HepG2 (cell line): Measurements from ENCODE around the gene RNF149. TPM values are rescaled to one million over a fixed set of nuclear protein-coding genes. Genes with fewer than 3 reads are reported as not detected.

ENCODE experiments used
- ATAC-seq: fragments of 200-7000 bp; cut with Tn5 transposase; 3 replicates; pipeline ENCODE4 v1.9.1; 2020; ENCODE audit warnings: mild to moderate bottlenecking, moderate library complexity
- BruUV-seq: library from RNA; stranded (reverse); fragments of 400-500 nt; replicated peaks from 2 replicates; lab custom pipeline; 2021; lab: Mats Ljungman, UMichigan
- CTCF ChIA-PET: fragments of 300-600 bp; formaldehyde crosslinking; extraction: SDS; loops from one replicate; lab custom pipeline; 2021; ENCODE audit warnings: low total read pairs, inconsistent platforms, low intra/inter-chr PET ratio; lab: Yijun Ruan, JAX
- POLR2A ChIA-PET: fragments of 350-600 bp; sonication (Branson Sonifier 250); formaldehyde crosslinking; loops from one replicate; lab custom pipeline; 2020; ENCODE audit warnings: antibody characterized with exemption, inconsistent platforms; lab: Yijun Ruan, JAX
- DNase-seq: peaks from one replicate; pipeline ENCODE4 v3.0.0-alpha.2; 2015; ENCODE audit warnings: low spot score
- FAIRE-seq: peaks from 3 replicates; lab custom pipeline; 2011; peaks lifted over from hg19 to GRCh38; lab: Jason Lieb, UNC
- H2AFZ ChIP-seq: one replicate; pipeline ENCODE4 v1.6.1; 2011; ENCODE audit warnings: low read length, inconsistent platforms
- H3K27ac ChIP-seq: fragments of 300-600 bp; 3 replicates; pipeline ENCODE4 v1.8.0; 2011; ENCODE audit warnings: mixed run types, mild to moderate bottlenecking, mixed read lengths, low read length, inconsistent platforms; ENCODE audit not compliant: insufficient read depth; ENCODE audit errors: extremely low read length
- H3K27me3 ChIP-seq, 2 experiments: fragments of 200-600 bp in 1 of 2; 2 replicates in 1 of 2; 3 replicates in 1 of 2; pipeline versions ENCODE4 v1.6.0 to v1.8.0; 2011; ENCODE audit warnings: low read length in 2 of 2, mild to moderate bottlenecking in 2 of 2, moderate library complexity in 2 of 2, inconsistent platforms in 1 of 2; ENCODE audit not compliant: insufficient read depth in 2 of 2, control insufficient read depth in 1 of 2
- H3K36me3 ChIP-seq, 2 experiments: fragments of 200-600 bp in 1 of 2; replicated peaks in 1 of 2; 2 replicates in 1 of 2; 3 replicates in 1 of 2; pipeline versions ENCODE4 v1.5.1 to v1.8.0; 2011; ENCODE audit warnings: low read length in 2 of 2, inconsistent platforms in 1 of 2; ENCODE audit not compliant: insufficient read depth in 2 of 2, control insufficient read depth in 1 of 2
- H3K4me1 ChIP-seq: 2 replicates; pipeline ENCODE4 v1.5.1; 2012; ENCODE audit warnings: low read length, inconsistent platforms; ENCODE audit not compliant: insufficient read depth
- H3K4me2 ChIP-seq: 2 replicates; pipeline ENCODE4 v1.6.0; 2011; ENCODE audit warnings: low read depth, low read length, inconsistent platforms
- H3K4me3 ChIP-seq, 3 experiments: fragments of 200-600 bp in 1 of 3; sonication (generic), shearing (Covaris generic) in 1 of 3; replicated peaks in 1 of 3; 2 replicates each; pipeline ENCODE4 v1.5.1; 2011 to 2016; ENCODE audit warnings: low read length in 3 of 3, inconsistent platforms in 2 of 3, low read depth in 2 of 3, mild to moderate bottlenecking in 2 of 3, control low read depth in 1 of 3, mixed read lengths in 1 of 3; ENCODE audit not compliant: insufficient read depth in 1 of 3
- H3K79me2 ChIP-seq: one replicate; pipeline ENCODE4 v1.6.1; 2011; ENCODE audit warnings: low read length, inconsistent platforms; ENCODE audit not compliant: insufficient read depth
- H3K9ac ChIP-seq: 2 replicates; pipeline ENCODE4 v1.6.0; 2011; ENCODE audit warnings: mild to moderate bottlenecking, low read depth, low read length, inconsistent platforms; ENCODE audit not compliant: insufficient read depth
- H3K9me3 ChIP-seq: 2 replicates; pipeline ENCODE4 v1.5.1; 2012; ENCODE audit warnings: mild to moderate bottlenecking, low read length
- H4K20me1 ChIP-seq: 2 replicates; pipeline ENCODE4 v1.6.0; 2011; ENCODE audit warnings: inconsistent platforms, mild to moderate bottlenecking, low read length, moderate library complexity; ENCODE audit not compliant: insufficient read depth
- ADNP ChIP-seq: sonication (generic); formaldehyde crosslinking; IDR thresholded peaks from 2 replicates; pipeline ENCODE4 v1.4.0; 2020; ENCODE audit warnings: missing genetic modification reagents
- DPF2 ChIP-seq: sonication (generic); formaldehyde crosslinking; IDR thresholded peaks from 2 replicates; pipeline ENCODE4 v1.4.0; 2020; ENCODE audit warnings: mild to moderate bottlenecking, low read depth, missing genetic modification reagents, borderline replicate concordance
- KLF12 ChIP-seq: sonication (generic); formaldehyde crosslinking; IDR thresholded peaks from 2 replicates; pipeline ENCODE4 v1.4.0; 2020; ENCODE audit warnings: missing genetic modification reagents, borderline replicate concordance
- MAFK ChIP-seq, 2 experiments: IDR thresholded peaks in 1 of 2; conservative IDR thresholded peaks in 1 of 2; 2 replicates each; pipeline ENCODE4 v1.6.1; 2011; ENCODE audit warnings: improper control_type of control experiment in 2 of 2, low read length in 2 of 2
- MIER2 ChIP-seq: IDR thresholded peaks from 2 replicates; pipeline ENCODE4 v1.6.1; 2016; ENCODE audit warnings: missing biosample characterization, missing genetic modification reagents
- PHF20 ChIP-seq: sonication (generic); formaldehyde crosslinking; IDR thresholded peaks from 2 replicates; pipeline ENCODE4 v1.5.0; 2020; ENCODE audit warnings: mild to moderate bottlenecking, missing genetic modification reagents
- POLR2AphosphoS2 ChIP-seq: IDR thresholded peaks from 2 replicates; pipeline ENCODE4 v1.6.1; 2011; ENCODE audit warnings: low read depth, low read length, improper control_type of control experiment
- RORA ChIP-seq: sonication (generic); formaldehyde crosslinking; IDR thresholded peaks from 2 replicates; pipeline ENCODE4 v1.5.0; 2020; ENCODE audit warnings: mild to moderate bottlenecking, missing genetic modification reagents, moderate library complexity
- SAP130 ChIP-seq: IDR thresholded peaks from 2 replicates; pipeline ENCODE4 v1.6.1; 2016; ENCODE audit warnings: low read depth
- TEF ChIP-seq: sonication (generic); formaldehyde crosslinking; IDR thresholded peaks from 2 replicates; pipeline ENCODE4 v1.5.0; 2020; ENCODE audit warnings: missing genetic modification reagents
- ZNF441 ChIP-seq: sonication (generic); formaldehyde crosslinking; IDR thresholded peaks from 2 replicates; pipeline ENCODE4 v1.7.0; 2021; ENCODE audit warnings: missing genetic modification reagents, borderline replicate concordance
- ZNF589 ChIP-seq: sonication (generic); formaldehyde crosslinking; conservative IDR thresholded peaks from 2 replicates; pipeline ENCODE4 v1.8.0; 2022; ENCODE audit warnings: mild to moderate bottlenecking, moderate library complexity, missing genetic modification reagents
- ZNF839 ChIP-seq: sonication (generic); formaldehyde crosslinking; IDR thresholded peaks from 2 replicates; pipeline ENCODE4 v1.4.0; 2020; ENCODE audit warnings: missing genetic modification reagents, mild to moderate bottlenecking, borderline replicate concordance
- ZSCAN5A ChIP-seq: sonication (generic); formaldehyde crosslinking; IDR thresholded peaks from 2 replicates; pipeline ENCODE4 v1.8.0; 2022; ENCODE audit warnings: mild to moderate bottlenecking, missing genetic modification reagents, borderline replicate concordance
- WGBS: methylation state at CpG from one replicate; pipeline ENCODE4 v1.1.6; 2017; ENCODE audit warnings: low lambda C conversion rate; 5-methylcytosine and 5-hydroxymethylcytosine counted together
- in situ Hi-C: cut with HindIII; loops from 2 replicates; pipeline ENCODE4 v1.10.0; 2017; ENCODE audit warnings: low pct_unique_long_range_greater_than_20kb; ENCODE audit not compliant: extremely low pct_ligation_motif_present
- intact Hi-C: fragments of 100-400 bp; cut with micrococcal nuclease; formaldehyde crosslinking; loops from one replicate; pipeline ENCODE4 v1.10.0; 2022; ENCODE audit not compliant: unreplicated experiment
- polyA plus RNA-seq, 8 experiments: library from polyadenylated mRNA; depleted of rRNA in 3 of 8; stranded (reverse) in 7 of 8; unstranded in 1 of 8; fragments of >200 nt; fragmentation: Illumina TruSeq in 4 of 8; extraction: Trizol in 4 of 8; gene quantifications; 2 replicates each; pipeline versions ENCODE4 v1.2.1 to v1.2.3, GENCODE V29; 2011 to 2016; ENCODE audit warnings: low read depth in 4 of 8, missing spikeins in 1 of 8, mixed read lengths in 1 of 8; ENCODE audit not compliant: insufficient read depth in 1 of 8
- total RNA-seq, 5 experiments: library from RNA; depleted of rRNA; stranded (reverse); fragments of >200 nt; fragmentation: Illumina TruSeq; extraction: Trizol; gene quantifications; 2 replicates each; pipeline ENCODE4 v1.2.3, GENCODE V29; 2016; ENCODE audit warnings: low read depth in 1 of 5
- TF ChIP-seq, protein P1 (sequence below): sonication (generic); formaldehyde crosslinking; IDR thresholded peaks from 2 replicates; pipeline ENCODE4 v1.4.0; 2020; ENCODE audit warnings: low read depth, missing genetic modification reagents
- TF ChIP-seq, protein P2 (sequence below): sonication (generic); formaldehyde crosslinking; IDR thresholded peaks from 2 replicates; pipeline ENCODE4 v1.5.1; 2020; ENCODE audit warnings: mild to moderate bottlenecking, missing genetic modification reagents, borderline replicate concordance

Gene RNF149
- total and polyA plus RNA-seq, 2 of the 13 experiments (the other 11 are each of a cell fraction or from before 2014, with no cell fraction given) = 87.6 to 109 TPM

DNA sequence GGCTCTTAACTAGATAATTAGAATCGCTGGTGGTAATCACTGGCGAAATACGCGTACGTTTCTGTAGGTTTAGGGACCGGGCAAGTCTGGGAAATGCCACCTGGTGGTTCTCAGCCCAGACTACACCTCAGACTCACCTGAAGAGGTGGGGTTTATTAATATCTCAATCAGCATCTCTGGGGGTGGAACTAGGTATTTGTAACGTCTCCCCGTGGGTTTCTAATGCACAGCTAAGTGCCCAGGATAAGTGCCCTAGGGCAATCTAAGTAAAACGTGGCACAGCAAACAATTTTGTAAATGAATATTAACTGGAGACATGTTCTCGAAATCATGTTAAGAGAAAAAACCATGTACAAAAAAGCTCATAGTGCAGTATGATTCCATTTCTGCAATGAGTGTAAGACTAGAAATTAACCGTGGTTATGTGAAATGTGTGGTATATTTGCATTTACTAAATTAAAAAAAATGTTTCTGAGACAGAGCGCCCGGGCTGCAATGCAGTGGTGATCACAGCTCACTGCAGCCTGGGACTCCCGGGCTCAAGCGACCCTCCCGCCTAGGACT, 56.6 kb downstream of the RNF149 start:
- H2AFZ ChIP-seq = peak overlapping the region; percentile 67
- peak; percentile 79 for ATAC-seq
- TF ChIP-seq ZNF839 = no peak
- TF ChIP-seq ADNP (CRISPR knock-in tag) = no peak
- TF ChIP-seq PHF20 (CRISPR knock-in tag) = no peak
- no peak for TF ChIP-seq MIER2 (CRISPR knock-in tag)
- TF ChIP-seq RORA (CRISPR knock-in tag) = 0 out of 2 replicates have a peak, but pooled peaks have one; percentile 83
- no peak for TF ChIP-seq DPF2
- 0 out of 2 replicates have a peak, but pooled peaks have one; percentile 17 for TF ChIP-seq SAP130 (CRISPR knock-in tag)
- 0 out of 2 replicates have a peak, but pooled peaks have one; percentile 46 for TF ChIP-seq TEF (CRISPR knock-in tag)
- TF ChIP-seq, protein P1, sequence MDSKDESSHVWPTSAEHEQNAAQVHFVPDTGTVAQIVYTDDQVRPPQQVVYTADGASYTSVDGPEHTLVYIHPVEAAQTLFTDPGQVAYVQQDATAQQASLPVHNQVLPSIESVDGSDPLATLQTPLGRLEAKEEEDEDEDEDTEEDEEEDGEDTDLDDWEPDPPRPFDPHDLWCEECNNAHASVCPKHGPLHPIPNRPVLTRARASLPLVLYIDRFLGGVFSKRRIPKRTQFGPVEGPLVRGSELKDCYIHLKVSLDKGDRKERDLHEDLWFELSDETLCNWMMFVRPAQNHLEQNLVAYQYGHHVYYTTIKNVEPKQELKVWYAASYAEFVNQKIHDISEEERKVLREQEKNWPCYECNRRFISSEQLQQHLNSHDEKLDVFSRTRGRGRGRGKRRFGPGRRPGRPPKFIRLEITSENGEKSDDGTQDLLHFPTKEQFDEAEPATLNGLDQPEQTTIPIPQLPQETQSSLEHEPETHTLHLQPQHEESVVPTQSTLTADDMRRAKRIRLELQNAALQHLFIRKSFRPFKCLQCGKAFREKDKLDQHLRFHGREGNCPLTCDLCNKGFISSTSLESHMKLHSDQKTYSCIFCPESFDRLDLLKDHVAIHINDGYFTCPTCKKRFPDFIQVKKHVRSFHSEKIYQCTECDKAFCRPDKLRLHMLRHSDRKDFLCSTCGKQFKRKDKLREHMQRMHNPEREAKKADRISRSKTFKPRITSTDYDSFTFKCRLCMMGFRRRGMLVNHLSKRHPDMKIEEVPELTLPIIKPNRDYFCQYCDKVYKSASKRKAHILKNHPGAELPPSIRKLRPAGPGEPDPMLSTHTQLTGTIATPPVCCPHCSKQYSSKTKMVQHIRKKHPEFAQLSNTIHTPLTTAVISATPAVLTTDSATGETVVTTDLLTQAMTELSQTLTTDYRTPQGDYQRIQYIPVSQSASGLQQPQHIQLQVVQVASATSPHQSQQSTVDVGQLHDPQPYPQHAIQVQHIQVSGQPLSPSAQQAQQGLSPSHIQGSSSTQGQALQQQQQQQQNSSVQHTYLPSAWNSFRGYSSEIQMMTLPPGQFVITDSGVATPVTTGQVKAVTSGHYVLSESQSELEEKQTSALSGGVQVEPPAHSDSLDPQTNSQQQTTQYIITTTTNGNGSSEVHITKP = no peak
- TF ChIP-seq POLR2AphosphoS2 = no peak
- TF ChIP-seq, protein P2, sequence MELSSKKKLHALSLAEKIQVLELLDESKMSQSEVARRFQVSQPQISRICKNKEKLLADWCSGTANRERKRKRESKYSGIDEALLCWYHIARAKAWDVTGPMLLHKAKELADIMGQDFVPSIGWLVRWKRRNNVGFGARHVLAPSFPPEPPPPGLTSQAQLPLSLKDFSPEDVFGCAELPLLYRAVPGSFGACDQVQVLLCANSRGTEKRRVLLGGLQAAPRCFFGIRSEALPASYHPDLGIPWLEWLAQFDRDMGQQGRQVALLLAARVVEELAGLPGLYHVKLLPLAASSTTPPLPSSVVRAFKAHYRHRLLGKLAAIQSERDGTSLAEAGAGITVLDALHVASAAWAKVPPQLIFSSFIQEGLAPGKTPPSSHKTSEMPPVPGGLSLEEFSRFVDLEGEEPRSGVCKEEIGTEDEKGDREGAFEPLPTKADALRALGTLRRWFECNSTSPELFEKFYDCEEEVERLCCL (CRISPR knock-in tag) = no peak
- no peak for TF ChIP-seq MAFK (conservative IDR thresholded peaks at IDR 0.05 in 1 of 2, IDR thresholded peaks at IDR 0.05 in 1 of 2; ENCODE audit: low read length in 2 of 2)
- no peak for TF ChIP-seq KLF12 (CRISPR knock-in tag)
- no peak for TF ChIP-seq ZSCAN5A
- no peak for TF ChIP-seq ZNF441 (CRISPR knock-in tag)
- no peak for TF ChIP-seq ZNF589 (CRISPR knock-in tag)

More for the DNA sequence above, 56.6 kb downstream of the RNF149 start:
- Histone ChIP-seq H3K27me3 (no peaks in the 10 kb centered on the region; a peak in 1 of 5 replicates), H3K27ac (peak overlapping the region; percentile 86), H3K79me2 (peaks cover 40% of the 10 kb centered on the region), H3K4me1 (peaks cover 75% of the 10 kb centered on the region), H3K9me3 (no peaks in the 10 kb centered on the region), H3K36me3 (no peaks in the 10 kb centered on the region; a peak in 1 of 5 replicates), H3K4me3 (peak overlapping the region; percentile 66 to 80 (median 70)), H3K9ac (peak overlapping the region; percentile 78), H3K4me2 (peak overlapping the region; percentile 94), H4K20me1 (peaks cover 3% of the 10 kb centered on the region; the same call in 1 of the 2 replicates)
- POLR2A ChIA-PET = interaction anchor here (0.7 to 4.1 kb wide), 14 partner anchors 8 to 709 kb away, joined by 3 to 53 read pairs (median 4); partner anchors contain the start of genes RNF149 and RPL31
- intact Hi-C loops (loop anchor here (1.0 to 2.0 kb wide), 3 partner anchors 13 to 55 kb away; no protein-coding TSS in a partner anchor), in situ Hi-C loops (no loop called here)
- BruUV-seq = TSS peak; percentile 87
- DNase-seq (peak; percentile 77), FAIRE-seq (peak; percentile 62)
- WGBS = 9% methylated on average over 16 of the region's 16 CpGs
- CTCF ChIA-PET = interaction anchor here (0.7 to 2.7 kb wide), 7 partner anchors 12 to 239 kb away, joined by 3 to 20 read pairs (median 5); no protein-coding TSS in a partner anchor
